ENCODE results near the gene CCDC85C. TPM values are rescaled to one million over a fixed set of nuclear protein-coding genes. Genes with fewer than 3 reads are reported as not detected.

CCDC85C gene
- total RNA-seq, 1 experiment from 2014 or later, result 33.2 TPM

GRCh38 chr14:99635116-99635515 lies 31.1 kb upstream of the CCDC85C start:
- peaks cover 12% of the 10 kb centered on the region for H3K27me3 Mint-ChIP-seq (ENCODE audit: low read depth)
- no peak overlapping the region for H4K5ac ChIP-seq (ENCODE audit: insufficient read length, low read depth, low read length)
- H3K56ac ChIP-seq (ENCODE audit: insufficient read length, low read depth, low read length), result no peak overlapping the region
- H2AFZ ChIP-seq (ENCODE audit: low read length), result no peak overlapping the region
- H3K79me2 ChIP-seq (ENCODE audit: insufficient read depth, low read length), result no peaks in the 10 kb centered on the region
- TF ChIP-seq CTCF (conservative IDR thresholded peaks at IDR 0.05), result no peak
- no peaks in the 10 kb centered on the region for H3K9me3 Mint-ChIP-seq
- no peak overlapping the region for H2BK12ac ChIP-seq (ENCODE audit: insufficient read length, low read depth, low read length)
- H2BK5ac ChIP-seq (ENCODE audit: insufficient read length, low read length), result no peak overlapping the region
- H2BK15ac ChIP-seq (ENCODE audit: low read depth, low read length), result no peak overlapping the region
- DNase-seq, result no peak
- no peaks in the 10 kb centered on the region for H3K79me1 ChIP-seq (ENCODE audit: insufficient read depth, low read depth, low read length, poor library complexity, severe bottlenecking)
- no peaks in the 10 kb centered on the region for H3K9me3 ChIP-seq (ENCODE audit: control insufficient read depth, low read depth, low read length)
- no CpG with 5 or more reads among the region's 8 CpGs for WGBS (ENCODE audit: extremely low coverage, insufficient read length, low lambda C conversion rate)
- H3K23me2 ChIP-seq (ENCODE audit: insufficient read length, low read depth, low read length, poor library complexity, severe bottlenecking), result no peaks in the 10 kb centered on the region
- H3K18ac ChIP-seq (ENCODE audit: insufficient read length, low read depth, low read length), result no peak overlapping the region
- H2BK120ac ChIP-seq (ENCODE audit: low read depth, low read length, poor library complexity, severe bottlenecking), result no peak overlapping the region
- H3K4me2 ChIP-seq (ENCODE audit: insufficient read depth, insufficient read length, low read length), result no peak overlapping the region
- no peak overlapping the region for H3T11ph ChIP-seq (ENCODE audit: low read length)
- H4K8ac ChIP-seq (replicated peaks; ENCODE audit: insufficient read length, low read depth, low read length), result no peak overlapping the region
- no peak overlapping the region for H3K27ac ChIP-seq (ENCODE audit: insufficient read length, low read depth, low read length)
- H3K27ac Mint-ChIP-seq, result peak overlapping the region in 1 of 3 experiments; percentile 64; a peak in 1 of 7 replicates
- no peak overlapping the region for H3K4ac ChIP-seq (ENCODE audit: low read depth, low read length)
- H3K36me3 Mint-ChIP-seq (ENCODE audit: insufficient read depth in 1 of 3, low read depth in 3 of 3), result no peaks in the 10 kb centered on the region
- no peak overlapping the region for H2BK20ac ChIP-seq (ENCODE audit: low read depth, low read length, poor library complexity, severe bottlenecking)
- H3K14ac ChIP-seq (ENCODE audit: insufficient read depth, low read length), result no peak overlapping the region
- H3K9ac ChIP-seq (ENCODE audit: extremely low read depth, insufficient read length, low read length), result no peak overlapping the region
- H3K4me1 ChIP-seq (ENCODE audit: insufficient read depth, low read length), result no peaks in the 10 kb centered on the region
- H3K27me3 ChIP-seq (ENCODE audit: insufficient read depth, low read length), result no peaks in the 10 kb centered on the region
- H3K23ac ChIP-seq (ENCODE audit: insufficient read length, low read depth, low read length), result no peak overlapping the region
- H3K4me3 Mint-ChIP-seq, result no peak overlapping the region
- peaks cover 2 to 7% of the 10 kb centered on the region in 2 experiments; a peak in 2 of 4 replicates for H3K4me1 Mint-ChIP-seq
- no peaks in the 10 kb centered on the region for H4K20me1 ChIP-seq (ENCODE audit: control insufficient read depth, insufficient read depth, insufficient read length)
- H2AK5ac ChIP-seq (ENCODE audit: insufficient read length, low read length), result no peak overlapping the region
- no peak overlapping the region for H4K91ac ChIP-seq (ENCODE audit: insufficient read length, low read depth, low read length)
